ENCODE data around the gene THAP8.

- no peak for TF ChIP-seq CTCF (IDR thresholded peaks at IDR 0.05; ENCODE audit: insufficient read depth, low read length)
- no peak for TF ChIP-seq SPI1 (IDR thresholded peaks at IDR 0.05; ENCODE audit: borderline replicate concordance, low read depth)
Measured at GRCh38 chr19:36101550-36102327, 47.7 kb upstream of the THAP8 start.

All from HL-60 (cell line).